Liver (tissue), 2 donors: ENCODE results near the gene TFAP2A.

Experiments used
- TF ChIP-seq, protein P1 (sequence below): IDR thresholded peaks from 2 replicates; pipeline ENCODE4 v1.6.1; 2016; ENCODE audit warnings: antibody characterized with exemption, mild to moderate bottlenecking
- TF ChIP-seq, protein P2 (sequence below): fragments of 150-350 bp; IDR thresholded peaks from 2 replicates; pipeline ENCODE4 v1.5.1; 2017; ENCODE audit warnings: improper control_type of control experiment, low read depth, low read length; ENCODE audit not compliant: missing input control
- donor health status: healthy.

DNA sequence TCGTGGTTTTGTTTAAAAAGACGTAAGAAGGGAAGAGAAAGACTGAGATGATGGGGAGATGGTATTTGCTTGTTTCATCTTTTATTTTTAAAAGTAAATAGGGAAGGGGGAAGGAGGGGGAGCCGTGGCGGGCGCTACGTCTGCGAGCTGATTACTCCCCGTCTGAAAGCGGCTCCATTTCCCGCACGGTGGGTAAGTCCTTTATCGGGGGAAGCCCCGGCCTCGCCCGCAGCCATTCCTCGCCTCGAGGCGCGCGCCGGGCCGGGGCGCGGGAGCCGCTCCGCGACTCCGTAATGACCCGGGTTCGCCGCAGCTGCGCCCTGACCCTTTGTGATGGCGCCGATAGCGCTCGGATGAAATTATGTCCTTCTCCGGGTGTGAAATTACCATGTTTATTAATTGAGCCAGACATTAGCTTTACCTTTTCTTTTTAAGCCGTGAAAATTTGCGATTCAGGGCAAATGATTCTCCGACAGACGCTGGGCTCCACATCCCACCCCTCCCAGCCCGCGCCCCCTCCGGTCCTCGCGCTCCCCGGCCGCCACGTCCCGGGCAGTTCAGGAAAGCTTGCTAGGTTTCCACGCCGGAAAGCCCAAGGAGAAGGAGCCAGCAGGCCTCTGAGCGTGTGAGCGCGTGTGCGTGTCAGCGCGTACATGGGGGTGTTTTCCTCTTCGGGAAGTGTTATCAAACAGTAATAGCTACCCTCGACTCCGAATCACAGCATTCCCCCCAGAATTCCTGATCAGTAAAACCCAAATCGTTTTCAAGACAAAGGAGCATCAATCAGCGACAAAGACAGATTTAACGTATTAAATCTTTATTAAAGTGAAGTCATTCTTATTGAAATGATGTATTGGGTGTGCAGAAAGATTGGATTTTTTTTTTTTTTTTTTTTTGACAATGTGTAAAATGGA, 30.0 kb downstream of the TFAP2A start:
- TF ChIP-seq, protein P1, sequence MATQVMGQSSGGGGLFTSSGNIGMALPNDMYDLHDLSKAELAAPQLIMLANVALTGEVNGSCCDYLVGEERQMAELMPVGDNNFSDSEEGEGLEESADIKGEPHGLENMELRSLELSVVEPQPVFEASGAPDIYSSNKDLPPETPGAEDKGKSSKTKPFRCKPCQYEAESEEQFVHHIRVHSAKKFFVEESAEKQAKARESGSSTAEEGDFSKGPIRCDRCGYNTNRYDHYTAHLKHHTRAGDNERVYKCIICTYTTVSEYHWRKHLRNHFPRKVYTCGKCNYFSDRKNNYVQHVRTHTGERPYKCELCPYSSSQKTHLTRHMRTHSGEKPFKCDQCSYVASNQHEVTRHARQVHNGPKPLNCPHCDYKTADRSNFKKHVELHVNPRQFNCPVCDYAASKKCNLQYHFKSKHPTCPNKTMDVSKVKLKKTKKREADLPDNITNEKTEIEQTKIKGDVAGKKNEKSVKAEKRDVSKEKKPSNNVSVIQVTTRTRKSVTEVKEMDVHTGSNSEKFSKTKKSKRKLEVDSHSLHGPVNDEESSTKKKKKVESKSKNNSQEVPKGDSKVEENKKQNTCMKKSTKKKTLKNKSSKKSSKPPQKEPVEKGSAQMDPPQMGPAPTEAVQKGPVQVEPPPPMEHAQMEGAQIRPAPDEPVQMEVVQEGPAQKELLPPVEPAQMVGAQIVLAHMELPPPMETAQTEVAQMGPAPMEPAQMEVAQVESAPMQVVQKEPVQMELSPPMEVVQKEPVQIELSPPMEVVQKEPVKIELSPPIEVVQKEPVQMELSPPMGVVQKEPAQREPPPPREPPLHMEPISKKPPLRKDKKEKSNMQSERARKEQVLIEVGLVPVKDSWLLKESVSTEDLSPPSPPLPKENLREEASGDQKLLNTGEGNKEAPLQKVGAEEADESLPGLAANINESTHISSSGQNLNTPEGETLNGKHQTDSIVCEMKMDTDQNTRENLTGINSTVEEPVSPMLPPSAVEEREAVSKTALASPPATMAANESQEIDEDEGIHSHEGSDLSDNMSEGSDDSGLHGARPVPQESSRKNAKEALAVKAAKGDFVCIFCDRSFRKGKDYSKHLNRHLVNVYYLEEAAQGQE: no peak
- TF ChIP-seq, protein P2, sequence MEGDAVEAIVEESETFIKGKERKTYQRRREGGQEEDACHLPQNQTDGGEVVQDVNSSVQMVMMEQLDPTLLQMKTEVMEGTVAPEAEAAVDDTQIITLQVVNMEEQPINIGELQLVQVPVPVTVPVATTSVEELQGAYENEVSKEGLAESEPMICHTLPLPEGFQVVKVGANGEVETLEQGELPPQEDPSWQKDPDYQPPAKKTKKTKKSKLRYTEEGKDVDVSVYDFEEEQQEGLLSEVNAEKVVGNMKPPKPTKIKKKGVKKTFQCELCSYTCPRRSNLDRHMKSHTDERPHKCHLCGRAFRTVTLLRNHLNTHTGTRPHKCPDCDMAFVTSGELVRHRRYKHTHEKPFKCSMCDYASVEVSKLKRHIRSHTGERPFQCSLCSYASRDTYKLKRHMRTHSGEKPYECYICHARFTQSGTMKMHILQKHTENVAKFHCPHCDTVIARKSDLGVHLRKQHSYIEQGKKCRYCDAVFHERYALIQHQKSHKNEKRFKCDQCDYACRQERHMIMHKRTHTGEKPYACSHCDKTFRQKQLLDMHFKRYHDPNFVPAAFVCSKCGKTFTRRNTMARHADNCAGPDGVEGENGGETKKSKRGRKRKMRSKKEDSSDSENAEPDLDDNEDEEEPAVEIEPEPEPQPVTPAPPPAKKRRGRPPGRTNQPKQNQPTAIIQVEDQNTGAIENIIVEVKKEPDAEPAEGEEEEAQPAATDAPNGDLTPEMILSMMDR: no peak
